Brain microvascular endothelial cell (primary cell): ENCODE measurements around the gene MYO3B.

Experiments used
- DNase-seq: peaks from one replicate; pipeline ENCODE4 v3.0.0-alpha.2; 2020
- H3K27ac ChIP-seq: fragments of 250-450 bp; sonication (Bioruptor Pico); 2 replicates; pipeline ENCODE4 v1.5.1; 2020; ENCODE audit warnings: mild to moderate bottlenecking, moderate library complexity
- H3K27me3 ChIP-seq: fragments of 250-450 bp; sonication (Bioruptor Pico); replicated peaks from 2 replicates; pipeline ENCODE4 v1.5.1; 2020; ENCODE audit warnings: mild to moderate bottlenecking
- H3K36me3 ChIP-seq: fragments of 250-450 bp; sonication (Bioruptor Pico); replicated peaks from 2 replicates; pipeline ENCODE4 v1.5.1; 2020; ENCODE audit warnings: mild to moderate bottlenecking
- H3K4me3 ChIP-seq: 2 replicates; pipeline ENCODE4 v1.5.1; 2011; ENCODE audit warnings: low read depth, mild to moderate bottlenecking, control low read depth, low read length, moderate library complexity
- in situ Hi-C: cut with HindIII; loops from 2 replicates; pipeline ENCODE4 v1.10.0; 2017; ENCODE audit warnings: low sequenced_read_pairs, low pct_ligation_motif_present
- TF ChIP-seq, protein P1 (sequence below): IDR thresholded peaks from 2 replicates; pipeline ENCODE4 v1.5.1; 2011; ENCODE audit warnings: low read depth, mild to moderate bottlenecking, moderate library complexity, low read length, control low read depth, inconsistent platforms; ENCODE audit errors: missing control alignments

The MYO3B gene

DNA sequence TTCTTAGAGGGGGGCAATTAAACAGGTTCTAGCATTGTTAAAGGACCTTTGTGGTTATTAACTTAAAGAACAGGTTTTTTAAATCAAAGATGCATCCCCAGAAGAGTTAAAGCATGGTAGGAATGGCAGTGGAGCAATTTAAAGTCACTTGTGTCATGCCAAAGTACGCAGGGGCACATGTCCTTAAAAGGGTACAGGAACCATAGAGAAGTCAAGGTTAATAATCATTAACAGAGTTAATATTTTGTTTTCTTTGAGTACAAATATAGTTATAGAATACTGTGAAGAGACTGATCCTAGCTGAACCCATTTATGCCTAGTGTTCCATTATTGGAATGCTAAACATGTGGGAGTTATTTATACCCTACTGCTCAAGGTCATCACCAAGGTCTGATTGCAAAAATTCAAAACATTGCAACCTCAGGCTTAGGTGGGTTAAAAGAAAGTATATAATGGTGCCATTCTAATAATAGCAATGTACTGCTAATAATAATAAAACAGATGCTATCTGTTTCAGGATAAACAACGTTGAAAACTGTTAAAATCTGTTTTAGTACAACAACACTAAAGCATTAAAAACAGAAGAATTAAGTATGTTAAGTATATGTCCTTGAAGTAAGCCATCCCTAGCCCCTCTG lies 216.0 kb downstream of the MYO3B start:
- H3K27me3 ChIP-seq, result no peaks in the 10 kb centered on the region
- TF ChIP-seq, protein P1, sequence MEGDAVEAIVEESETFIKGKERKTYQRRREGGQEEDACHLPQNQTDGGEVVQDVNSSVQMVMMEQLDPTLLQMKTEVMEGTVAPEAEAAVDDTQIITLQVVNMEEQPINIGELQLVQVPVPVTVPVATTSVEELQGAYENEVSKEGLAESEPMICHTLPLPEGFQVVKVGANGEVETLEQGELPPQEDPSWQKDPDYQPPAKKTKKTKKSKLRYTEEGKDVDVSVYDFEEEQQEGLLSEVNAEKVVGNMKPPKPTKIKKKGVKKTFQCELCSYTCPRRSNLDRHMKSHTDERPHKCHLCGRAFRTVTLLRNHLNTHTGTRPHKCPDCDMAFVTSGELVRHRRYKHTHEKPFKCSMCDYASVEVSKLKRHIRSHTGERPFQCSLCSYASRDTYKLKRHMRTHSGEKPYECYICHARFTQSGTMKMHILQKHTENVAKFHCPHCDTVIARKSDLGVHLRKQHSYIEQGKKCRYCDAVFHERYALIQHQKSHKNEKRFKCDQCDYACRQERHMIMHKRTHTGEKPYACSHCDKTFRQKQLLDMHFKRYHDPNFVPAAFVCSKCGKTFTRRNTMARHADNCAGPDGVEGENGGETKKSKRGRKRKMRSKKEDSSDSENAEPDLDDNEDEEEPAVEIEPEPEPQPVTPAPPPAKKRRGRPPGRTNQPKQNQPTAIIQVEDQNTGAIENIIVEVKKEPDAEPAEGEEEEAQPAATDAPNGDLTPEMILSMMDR, result no peak
- no peak for DNase-seq
- in situ Hi-C loops, result no loop called here
- no peak overlapping the region for H3K4me3 ChIP-seq
- no peak overlapping the region for H3K27ac ChIP-seq
- H3K36me3 ChIP-seq, result no peaks in the 10 kb centered on the region

DNA sequence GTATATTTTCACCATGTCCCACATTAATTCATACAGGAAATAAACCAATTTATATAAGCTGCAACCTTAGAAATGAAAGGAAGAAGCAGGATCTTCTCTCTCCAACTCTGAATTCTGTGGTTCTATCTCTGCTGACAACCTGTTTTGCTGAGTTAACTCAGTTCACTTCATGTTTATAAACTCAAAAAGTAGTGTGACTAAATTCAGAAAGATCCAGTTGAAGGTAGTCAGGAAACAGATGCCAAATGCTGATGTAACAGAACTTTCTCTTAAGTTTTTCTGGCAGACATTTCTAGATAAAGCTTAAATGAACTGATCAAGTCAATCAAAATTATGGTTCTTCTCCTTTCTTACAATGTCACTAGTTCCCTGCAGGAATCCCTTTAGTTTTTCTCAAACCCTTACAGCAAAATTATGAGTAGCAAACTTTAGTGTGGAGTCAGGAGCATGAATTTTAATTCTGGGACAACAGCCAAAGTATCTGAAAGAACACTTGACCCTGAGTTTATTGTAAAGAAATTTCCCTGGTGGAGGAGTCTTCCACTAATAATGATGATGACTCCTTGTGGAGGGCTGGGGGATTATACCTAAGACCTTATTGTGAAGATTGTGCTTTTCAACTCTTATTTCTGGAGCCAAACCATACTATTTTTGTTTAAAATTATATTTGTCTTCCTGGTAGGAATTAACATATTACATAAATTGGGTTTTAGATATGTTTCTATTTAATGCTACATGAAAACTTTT lies 216.9 kb downstream of the MYO3B start:
- in situ Hi-C loops, result no loop called here
- TF ChIP-seq, protein P1, result peak; percentile 14
- H3K27me3 ChIP-seq, result no peaks in the 10 kb centered on the region
- no peak overlapping the region for H3K4me3 ChIP-seq
- no peaks in the 10 kb centered on the region for H3K36me3 ChIP-seq
- H3K27ac ChIP-seq, result no peak overlapping the region
- no peak for DNase-seq

GRCh38 chr2:170396799-170397459 lies 219.0 kb downstream of the MYO3B start:
- DNase-seq, result no peak
- no peaks in the 10 kb centered on the region for H3K27me3 ChIP-seq
- H3K36me3 ChIP-seq, result no peaks in the 10 kb centered on the region
- no peak overlapping the region for H3K4me3 ChIP-seq
- H3K27ac ChIP-seq, result no peak overlapping the region
- TF ChIP-seq, protein P1, result peak; percentile 22
- in situ Hi-C loops, result no loop called here

GRCh38 chr2:170401187-170401586 lies 223.2 kb downstream of the MYO3B start:
- Histone ChIP-seq H3K4me3 (no peak overlapping the region), H3K27ac (no peak overlapping the region), H3K27me3 (no peaks in the 10 kb centered on the region), H3K36me3 (no peaks in the 10 kb centered on the region)
- DNase-seq, result no peak
- TF ChIP-seq, protein P1, result no peak
- in situ Hi-C loops, result loop anchor here (25.0 kb wide), 2 partner anchors 311 to 411 kb away; partner anchors contain the start of genes GAD1 and SP5

DNA sequence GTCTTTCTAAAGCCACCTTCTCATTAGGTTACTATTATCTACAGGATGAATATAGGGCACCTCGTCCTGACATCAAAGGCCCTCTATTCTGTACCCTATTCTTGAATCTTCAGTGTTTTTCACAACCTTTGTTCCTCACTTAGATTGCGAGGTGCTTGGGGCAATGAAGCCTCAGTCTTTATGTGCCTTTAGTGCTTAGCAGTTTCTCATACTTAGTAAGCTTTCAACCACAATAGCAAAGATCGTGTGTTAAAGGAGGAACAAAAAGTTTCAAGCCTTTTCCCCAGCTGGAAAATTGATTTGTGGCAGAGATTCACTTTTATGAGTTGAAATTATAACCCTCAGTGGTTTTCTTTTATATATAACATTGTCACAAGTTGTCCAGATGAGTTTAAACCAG lies 226.9 kb downstream of the MYO3B start:
- H3K4me3 ChIP-seq, result no peak overlapping the region
- no peak for DNase-seq
- H3K27me3 ChIP-seq, result no peaks in the 10 kb centered on the region
- TF ChIP-seq, protein P1, result no peak
- in situ Hi-C loops, result loop anchor here (25.0 kb wide), 2 partner anchors 307 to 407 kb away; partner anchors contain the start of genes GAD1 and SP5
- no peak overlapping the region for H3K27ac ChIP-seq
- H3K36me3 ChIP-seq, result no peaks in the 10 kb centered on the region
